HG03108 (cell line): Measurements from ENCODE around the gene ARSI.

Experiments used
- ATAC-seq: cut with Tn5 transposase; IDR thresholded peaks from one replicate; pipeline ENCODE4 v1.9.1; 2021; ENCODE audit warnings: moderate library complexity; ENCODE audit not compliant: unreplicated experiment

The ARSI gene

DNA sequence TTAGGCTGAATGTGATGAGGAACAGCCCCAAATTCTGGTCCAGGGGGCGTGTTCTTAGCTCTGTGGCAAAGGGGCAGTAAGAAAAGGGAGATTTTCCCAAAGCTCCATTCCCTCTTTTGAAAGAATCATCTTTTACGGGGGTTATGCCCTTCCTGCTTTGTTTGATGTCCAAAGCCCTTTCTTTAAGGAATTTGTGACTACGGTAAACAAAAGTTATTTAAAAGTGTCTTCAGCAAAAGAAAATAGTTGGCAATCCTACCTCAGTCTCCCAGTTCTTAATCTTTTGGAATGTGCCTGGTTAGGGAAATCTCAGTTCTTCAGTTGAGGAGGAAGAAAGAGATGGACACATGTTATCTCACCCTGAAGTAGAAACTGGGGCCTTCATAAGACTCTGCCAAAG lies 24.4 kb upstream of the ARSI start:
- no peak for ATAC-seq

GRCh38 chr5:150326707-150327106 lies 24.0 kb upstream of the ARSI start:
- no peak for ATAC-seq

- ATAC-seq: no peak
Observed at GRCh38 chr5:150325426-150325825, 22.7 kb upstream of the ARSI start.

DNA sequence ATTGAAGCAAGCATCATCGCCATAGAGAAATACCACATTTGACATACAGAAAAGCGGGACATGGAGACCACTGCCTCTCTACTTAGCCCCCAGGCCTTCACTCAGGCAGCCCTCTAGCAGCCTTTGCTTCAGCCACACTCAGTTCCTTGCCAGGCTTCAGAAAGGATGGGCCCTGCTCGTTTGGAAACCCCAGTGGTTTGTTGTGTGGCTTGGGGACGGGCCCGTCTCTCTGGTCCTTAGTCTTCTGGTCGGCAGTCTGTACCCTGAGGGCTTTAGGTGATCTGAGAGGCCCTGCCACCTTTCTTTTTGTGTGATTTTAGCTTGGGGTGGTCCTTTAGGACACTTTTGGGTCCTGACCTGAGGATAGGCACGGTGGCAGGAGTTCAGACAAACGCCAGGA lies 21.1 kb upstream of the ARSI start:
- ATAC-seq: no peak

- ATAC-seq: no peak
Observed at GRCh38 chr5:150323092-150323491, 20.4 kb upstream of the ARSI start.

- ATAC-seq: no peak
Observed at GRCh38 chr5:150322202-150322601, 19.5 kb upstream of the ARSI start.

DNA sequence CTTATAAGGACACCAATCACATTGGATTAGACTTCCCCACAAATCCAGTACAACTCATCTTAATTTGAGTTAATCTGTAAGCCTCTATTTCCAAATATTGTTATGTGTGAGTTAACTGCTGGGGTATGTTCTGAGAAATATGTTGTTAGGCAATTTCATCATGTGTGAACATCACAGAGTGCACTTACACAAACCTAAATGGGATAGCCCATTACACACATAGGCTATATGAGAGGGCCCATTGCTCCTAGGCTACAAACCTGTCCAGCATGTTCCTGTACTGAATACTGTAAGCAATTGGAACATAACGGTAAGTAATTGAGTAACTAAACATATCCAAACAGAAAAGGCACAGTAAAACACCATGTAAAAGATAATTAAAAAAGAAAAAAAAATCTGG lies 19.1 kb upstream of the ARSI start:
- no peak for ATAC-seq

DNA sequence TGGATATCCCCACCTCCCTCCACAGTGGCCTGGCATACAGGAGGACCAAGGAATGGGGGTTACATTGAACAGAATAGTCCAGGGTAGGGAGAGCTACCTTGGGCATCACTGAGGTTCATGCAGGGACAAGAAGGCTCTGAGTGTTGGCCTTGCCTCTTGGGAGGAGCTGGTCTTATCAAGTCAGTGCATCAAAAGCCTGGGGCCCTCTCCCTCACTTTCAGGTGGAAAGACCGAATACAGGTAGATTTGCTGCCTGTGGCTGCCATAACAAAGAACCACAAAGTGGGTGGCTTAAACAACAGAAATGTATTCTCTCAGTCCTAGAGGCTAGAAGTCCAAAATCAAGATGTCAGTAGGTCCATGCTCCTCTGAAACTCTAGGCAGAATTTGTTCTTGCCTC lies 18.5 kb upstream of the ARSI start:
- no peak for ATAC-seq

DNA sequence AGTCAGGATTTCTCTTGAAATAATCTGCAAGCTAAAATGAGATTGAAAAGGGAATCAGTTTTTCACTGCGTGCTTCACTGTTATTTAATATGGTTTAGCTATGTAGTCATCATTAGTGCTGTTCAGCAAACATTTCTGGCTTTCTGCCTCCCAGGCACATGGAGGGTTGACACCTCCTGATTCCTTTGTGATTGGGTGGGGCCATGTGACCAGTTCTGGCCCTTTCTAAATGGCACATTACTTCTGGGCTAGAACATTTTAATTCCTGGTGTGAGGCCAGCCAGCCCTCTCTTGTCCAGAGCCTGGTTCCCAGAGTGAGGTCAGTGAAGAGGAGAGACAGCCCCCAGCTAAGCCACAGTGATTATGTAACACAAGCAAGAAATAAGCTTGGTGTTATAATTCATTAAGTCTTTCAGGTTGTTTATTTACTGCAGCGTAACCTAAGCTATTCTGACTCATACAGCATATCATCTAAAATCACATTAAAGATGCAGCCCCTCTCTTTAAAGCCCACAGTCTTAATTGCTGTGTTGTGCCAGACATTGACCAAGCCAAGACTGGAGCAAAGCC lies 17.4 kb upstream of the ARSI start:
- ATAC-seq: no peak

- no peak for ATAC-seq
Observed at GRCh38 chr5:150319484-150319790, 16.7 kb upstream of the ARSI start.

- ATAC-seq: no peak
Observed at GRCh38 chr5:150318613-150319483, 16.1 kb upstream of the ARSI start.

GRCh38 chr5:150317048-150318003 lies 14.6 kb upstream of the ARSI start:
- ATAC-seq: no peak

- no peak for ATAC-seq
Observed at GRCh38 chr5:150316320-150316719, 13.6 kb upstream of the ARSI start.

DNA sequence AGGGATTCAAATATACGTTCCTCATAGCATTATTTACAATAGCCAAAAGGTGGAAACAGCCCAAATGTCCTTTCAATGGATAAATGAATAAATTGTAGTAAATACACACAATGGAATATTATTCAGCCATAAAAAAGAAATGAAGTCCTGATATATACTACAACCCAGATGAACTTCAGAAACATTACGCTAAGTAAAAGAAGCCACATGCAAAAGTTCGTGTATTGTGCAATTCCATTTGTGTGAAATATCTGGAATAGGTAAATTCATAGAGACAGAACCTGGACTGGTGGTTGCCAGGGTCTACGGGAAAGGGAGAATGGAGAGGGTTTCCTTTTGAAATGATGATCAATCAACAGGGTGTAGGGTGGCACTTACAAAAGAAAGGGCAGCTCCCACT lies 12.5 kb upstream of the ARSI start:
- ATAC-seq: no peak

DNA sequence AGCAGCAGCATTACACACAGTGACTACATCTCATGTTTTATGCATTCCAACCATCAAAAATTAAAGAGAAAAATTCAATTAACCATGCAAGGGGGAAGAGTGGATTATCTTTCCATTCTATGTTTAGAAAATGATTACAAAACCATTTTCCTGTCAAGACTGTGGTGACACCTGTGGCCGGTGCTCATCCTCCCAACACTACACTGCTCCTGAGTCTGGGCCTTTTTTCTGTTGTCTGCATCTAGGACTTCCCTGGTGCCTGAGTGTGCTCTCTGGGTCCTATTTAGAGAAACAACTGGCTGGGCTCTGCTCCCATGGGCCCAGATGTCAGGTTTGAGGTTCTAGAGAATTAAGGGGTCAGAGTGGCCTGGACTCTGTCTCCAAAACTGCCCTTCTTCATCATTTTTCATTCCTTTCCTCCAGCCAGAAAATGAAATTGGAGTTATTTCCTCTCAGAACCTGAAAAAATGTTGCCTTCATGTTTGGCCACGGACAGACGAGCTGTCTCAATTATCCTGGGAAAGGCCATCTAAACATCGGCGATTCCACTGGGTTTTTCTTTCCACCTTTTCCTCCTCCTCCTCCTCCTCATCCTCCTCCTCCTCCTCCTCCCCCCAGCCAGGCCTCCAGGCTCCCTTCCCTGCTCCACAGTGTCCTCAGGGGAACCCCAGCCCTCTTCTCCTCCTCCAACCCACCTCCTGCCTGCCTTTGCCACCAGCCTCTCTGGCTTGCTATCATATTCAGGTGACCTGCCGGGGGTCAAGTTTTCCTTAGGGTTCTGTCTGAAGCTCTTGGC lies 11.4 kb upstream of the ARSI start:
- no peak for ATAC-seq

GRCh38 chr5:150313501-150313900 lies 10.8 kb upstream of the ARSI start:
- ATAC-seq: no peak

- ATAC-seq: no peak
Observed at GRCh38 chr5:150312518-150312917, 9.8 kb upstream of the ARSI start.

GRCh38 chr5:150311015-150311692 lies 8.4 kb upstream of the ARSI start:
- ATAC-seq: no peak

DNA sequence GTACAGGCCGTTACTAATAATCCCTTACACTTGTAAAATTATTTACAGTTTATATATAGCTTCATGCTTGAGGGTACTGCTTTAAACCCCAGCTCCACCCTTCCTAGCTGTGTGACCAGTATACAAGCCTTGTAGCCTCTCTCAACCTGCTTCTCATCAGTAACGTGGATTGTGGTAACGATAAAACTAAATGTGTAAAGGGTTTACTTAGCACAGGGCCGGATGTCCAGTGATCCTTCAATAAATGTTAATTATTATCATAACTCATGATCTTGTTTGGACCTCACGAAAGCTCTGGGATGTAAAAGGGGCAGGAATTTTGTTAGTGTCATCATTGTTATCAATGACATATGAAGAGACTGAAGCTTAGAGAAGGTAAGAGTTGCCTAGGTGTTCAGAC lies 7.5 kb upstream of the ARSI start:
- no peak for ATAC-seq

DNA sequence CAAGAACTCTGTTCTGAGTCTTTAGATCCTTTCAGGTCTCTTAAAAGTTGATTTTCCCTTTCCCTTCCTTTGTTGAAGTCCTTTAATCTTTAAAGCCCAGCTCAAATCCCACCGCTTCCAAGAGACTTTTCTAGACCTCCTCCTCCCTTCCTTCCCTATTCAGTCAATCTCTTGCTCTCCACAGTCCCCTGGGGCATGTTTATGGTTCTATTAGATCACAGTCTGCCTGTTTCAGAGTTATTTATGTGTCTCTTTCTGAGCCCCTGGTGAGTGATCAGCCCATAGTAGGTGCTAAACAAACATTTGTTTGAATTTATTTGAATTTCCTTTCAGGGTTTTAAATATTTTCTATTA lies 7.2 kb upstream of the ARSI start:
- no peak for ATAC-seq
